Urinary bladder (tissue), 4 donors: ENCODE measurements around the gene LTC4S. TPM values are rescaled to one million over a fixed set of nuclear protein-coding genes. Genes with fewer than 3 reads are reported as not detected.
A peak's percentile ranks its signal among the peaks of the same experiment; 100 is the strongest.

Source experiments
- DNase-seq: peaks from one replicate; pipeline ENCODE4 v3.0.0-alpha.2; 2015; ENCODE audit errors: extremely low spot score
- H3K27ac ChIP-seq: one replicate; pipeline ENCODE4 v1.5.1; 2013; ENCODE audit warnings: low read depth, mild to moderate bottlenecking, moderate library complexity
- H3K36me3 ChIP-seq: one replicate; pipeline ENCODE4 v1.6.1; 2013; ENCODE audit warnings: mild to moderate bottlenecking, moderate library complexity; ENCODE audit not compliant: insufficient read depth
- H3K4me1 ChIP-seq: one replicate; pipeline ENCODE4 v1.6.1; 2013; ENCODE audit warnings: mild to moderate bottlenecking, moderate library complexity; ENCODE audit not compliant: insufficient read depth
- H3K4me3 ChIP-seq: one replicate; pipeline ENCODE4 v1.5.1; 2013; ENCODE audit warnings: low read depth, low read length
- WGBS: extraction: QIAGEN DNeasy Blood & Tissue Kit; methylation state at CpG from one replicate; pipeline ENCODE4 v1.1.7; 2013; 5-methylcytosine and 5-hydroxymethylcytosine counted together
- polyA plus RNA-seq: library from polyadenylated mRNA; stranded (reverse); fragments of 200-250 nt; gene quantifications from one replicate; pipeline ENCODE4 v1.2.3, GENCODE V29; 2013
- total RNA-seq: library from RNA; depleted of rRNA; stranded (reverse); fragments of >200 nt; gene quantifications from one replicate; pipeline ENCODE4 v1.2.3, GENCODE V29; 2014
- donor health status: healthy with polysubstance abuse.
- donor health status: healthy.

The LTC4S gene
- total and polyA plus RNA-seq, 2 donors: 1.8 to 12.8 TPM

DNA sequence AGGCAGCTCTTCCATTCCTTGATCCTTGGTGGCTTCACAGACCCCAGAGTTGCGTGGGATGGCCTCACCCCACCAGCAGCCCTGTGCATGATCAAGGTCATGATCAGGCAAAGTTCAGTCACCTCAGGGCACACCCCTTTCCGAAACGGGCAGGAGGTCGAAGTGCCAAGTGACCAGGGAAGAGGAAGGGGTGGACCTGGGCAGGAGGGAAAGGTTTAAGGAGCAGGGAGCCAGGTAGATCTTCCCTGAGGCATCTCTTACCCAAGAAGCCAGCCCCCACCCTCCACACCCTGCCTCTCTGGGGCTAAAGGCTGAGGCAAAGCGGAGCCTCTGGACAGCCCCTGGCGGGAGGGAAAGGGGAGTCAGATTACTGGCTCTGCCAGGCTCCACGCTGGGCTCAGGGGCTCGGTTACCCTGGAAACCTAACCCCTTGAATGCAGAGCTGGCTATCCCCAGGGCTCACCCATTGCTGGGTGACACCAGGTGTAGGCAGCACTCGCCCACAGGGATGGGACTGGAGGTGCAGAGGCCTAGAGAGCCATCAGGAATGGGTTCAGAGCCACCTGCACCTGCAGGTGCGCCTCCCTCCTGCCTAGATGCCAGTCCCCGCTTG, 9.3 kb downstream of the LTC4S start:
- 78% methylated on average over 11 of the region's 11 CpGs for WGBS
- Histone ChIP-seq H3K36me3 (no peaks in the 10 kb centered on the region), H3K27ac (no peak overlapping the region), H3K4me1 (no peaks in the 10 kb centered on the region), H3K4me3 (no peak overlapping the region)
- DNase-seq: no peak

DNA sequence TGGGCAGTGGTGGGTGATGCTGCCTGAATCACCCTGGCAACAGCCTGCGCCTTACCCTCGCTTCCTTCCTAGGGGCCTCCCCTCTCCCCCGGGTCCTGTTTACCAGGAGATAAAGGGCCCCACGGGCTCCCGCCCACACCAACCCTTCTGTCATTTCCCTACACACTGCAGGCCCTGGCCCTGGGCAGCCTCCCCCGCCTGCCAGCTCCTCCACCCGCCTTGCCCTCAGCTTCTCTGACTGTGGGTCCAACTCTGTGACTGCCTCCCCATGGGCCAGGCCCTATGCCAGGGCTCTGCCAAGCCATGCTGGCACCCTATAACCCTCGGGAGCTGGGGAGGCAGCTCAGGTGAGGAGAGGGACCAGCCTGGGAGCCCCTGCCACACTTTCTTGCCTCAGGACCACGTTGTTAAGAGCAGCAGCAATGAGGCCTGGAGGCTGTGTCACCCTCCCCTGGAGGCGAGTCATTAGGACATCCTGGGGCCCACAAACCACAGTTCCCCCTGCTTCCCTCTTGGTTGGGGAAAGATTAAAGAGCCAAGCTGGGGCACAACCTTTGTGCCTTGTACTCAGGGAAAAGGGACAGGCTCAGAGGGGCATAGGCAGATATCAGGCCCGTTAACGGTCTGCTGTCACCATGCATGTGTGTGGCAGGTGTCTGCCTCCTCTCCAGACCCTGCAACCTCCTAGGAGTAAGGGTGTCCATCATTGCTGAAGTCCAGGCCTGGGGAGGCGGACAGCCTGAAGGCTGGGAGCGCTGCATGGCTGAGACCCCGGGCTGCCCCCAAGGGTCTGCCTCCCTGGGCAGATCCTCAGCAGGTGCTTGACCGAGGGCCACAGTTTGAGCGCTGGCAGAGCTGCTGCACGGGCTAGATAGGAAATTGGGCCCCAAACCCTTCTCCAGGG, 10.1 kb downstream of the LTC4S start:
- H3K4me1 ChIP-seq: no peaks in the 10 kb centered on the region
- DNase-seq: no peak
- H3K4me3 ChIP-seq: no peak overlapping the region
- H3K36me3 ChIP-seq: no peaks in the 10 kb centered on the region
- 72% methylated on average over 18 of the region's 18 CpGs for WGBS
- H3K27ac ChIP-seq: no peak overlapping the region

DNA sequence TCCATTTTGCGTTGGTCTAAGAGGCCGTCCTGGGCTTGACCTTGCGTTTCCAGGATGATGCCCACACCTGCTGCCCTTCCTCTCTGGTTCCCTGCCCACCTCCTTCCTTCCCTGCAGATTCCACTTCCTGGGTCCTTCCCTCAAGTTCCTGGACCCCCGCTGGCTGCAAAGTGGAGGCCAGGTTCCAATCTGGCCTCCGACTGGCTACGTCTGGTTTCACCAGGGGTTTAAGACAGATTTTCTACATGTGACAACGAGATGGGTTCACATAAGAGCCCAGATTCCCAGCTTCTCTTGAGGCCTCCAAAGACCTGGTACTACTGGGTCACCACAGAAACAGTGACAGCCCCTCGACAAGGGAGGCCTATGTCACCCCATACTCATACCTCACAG, 10.8 kb downstream of the LTC4S start:
- Histone ChIP-seq H3K4me3 (no peak overlapping the region), H3K4me1 (no peaks in the 10 kb centered on the region), H3K36me3 (no peaks in the 10 kb centered on the region), H3K27ac (no peak overlapping the region)
- WGBS: 89% methylated on average over 8 of the region's 8 CpGs
- DNase-seq: no peak

DNA sequence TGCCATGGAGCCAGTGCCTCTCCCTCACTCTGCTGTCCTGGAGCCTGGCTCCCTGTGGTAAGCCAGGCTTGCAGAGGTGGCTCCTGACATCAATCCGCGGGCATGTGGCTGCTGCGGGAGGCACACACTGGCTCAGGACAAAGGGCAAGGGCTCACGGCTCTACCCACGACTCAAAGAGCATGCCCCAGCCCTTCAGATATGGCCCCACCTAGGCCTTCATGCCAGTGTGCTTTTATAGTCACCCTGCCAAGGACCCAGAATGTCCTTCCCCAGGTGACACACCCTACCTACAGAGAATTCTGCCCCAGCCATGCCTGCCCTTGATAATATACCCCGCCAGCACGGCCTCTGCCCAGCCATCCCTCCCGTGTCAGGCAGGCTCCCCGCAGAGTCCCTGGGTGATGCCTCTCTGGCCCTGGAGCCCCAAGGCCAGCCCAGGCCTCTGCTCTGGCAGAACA, 11.3 kb downstream of the LTC4S start:
- WGBS: 67% methylated on average over 9 of the region's 9 CpGs
- peak overlapping the region; percentile 92 for H3K4me3 ChIP-seq
- no peaks in the 10 kb centered on the region for H3K36me3 ChIP-seq
- no peaks in the 10 kb centered on the region for H3K4me1 ChIP-seq
- no peak for DNase-seq
- no peak overlapping the region for H3K27ac ChIP-seq

DNA sequence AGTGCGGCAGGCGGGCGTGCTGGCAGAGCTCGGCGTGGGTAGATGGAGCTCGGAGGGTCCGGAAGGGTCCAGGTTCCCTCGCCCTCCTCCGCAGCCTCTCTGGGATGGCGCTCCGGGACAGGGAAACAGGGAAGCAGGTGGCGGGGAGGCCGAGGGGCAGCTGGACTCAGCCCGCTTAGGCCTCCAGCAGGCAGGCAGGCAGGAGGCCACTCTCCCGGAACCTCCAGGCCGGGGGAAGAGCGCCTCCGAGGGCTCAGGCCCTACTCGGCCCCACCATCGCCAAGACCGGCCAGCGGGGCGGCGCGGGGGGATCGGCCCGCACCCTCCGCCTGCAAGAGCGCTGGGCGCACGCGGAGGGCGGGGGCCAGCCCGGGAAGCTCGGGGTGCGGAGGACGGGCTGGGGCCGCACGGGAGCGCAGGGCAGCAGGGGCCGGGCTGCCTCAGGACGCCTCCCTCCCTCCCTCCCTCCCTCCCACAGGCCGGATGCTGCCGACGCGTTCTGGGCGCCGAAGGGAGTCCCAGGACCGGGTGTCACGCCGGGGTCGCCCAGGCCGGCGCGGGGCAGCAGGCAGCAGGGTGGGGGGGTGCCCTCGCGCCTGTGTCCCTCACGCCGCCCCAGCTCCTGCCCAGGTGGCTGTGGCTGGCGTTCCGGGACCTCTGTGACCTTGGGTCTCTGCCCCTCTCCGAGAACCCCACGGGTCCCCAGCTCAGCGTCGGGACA, 11.9 kb downstream of the LTC4S start:
- Histone ChIP-seq H3K4me1 (no peaks in the 10 kb centered on the region), H3K27ac (peak overlapping the region; percentile 96), H3K36me3 (no peaks in the 10 kb centered on the region), H3K4me3 (peak overlapping the region; percentile 92)
- DNase-seq: no peak
- WGBS: 6% methylated on average over 65 of the region's 65 CpGs

DNA sequence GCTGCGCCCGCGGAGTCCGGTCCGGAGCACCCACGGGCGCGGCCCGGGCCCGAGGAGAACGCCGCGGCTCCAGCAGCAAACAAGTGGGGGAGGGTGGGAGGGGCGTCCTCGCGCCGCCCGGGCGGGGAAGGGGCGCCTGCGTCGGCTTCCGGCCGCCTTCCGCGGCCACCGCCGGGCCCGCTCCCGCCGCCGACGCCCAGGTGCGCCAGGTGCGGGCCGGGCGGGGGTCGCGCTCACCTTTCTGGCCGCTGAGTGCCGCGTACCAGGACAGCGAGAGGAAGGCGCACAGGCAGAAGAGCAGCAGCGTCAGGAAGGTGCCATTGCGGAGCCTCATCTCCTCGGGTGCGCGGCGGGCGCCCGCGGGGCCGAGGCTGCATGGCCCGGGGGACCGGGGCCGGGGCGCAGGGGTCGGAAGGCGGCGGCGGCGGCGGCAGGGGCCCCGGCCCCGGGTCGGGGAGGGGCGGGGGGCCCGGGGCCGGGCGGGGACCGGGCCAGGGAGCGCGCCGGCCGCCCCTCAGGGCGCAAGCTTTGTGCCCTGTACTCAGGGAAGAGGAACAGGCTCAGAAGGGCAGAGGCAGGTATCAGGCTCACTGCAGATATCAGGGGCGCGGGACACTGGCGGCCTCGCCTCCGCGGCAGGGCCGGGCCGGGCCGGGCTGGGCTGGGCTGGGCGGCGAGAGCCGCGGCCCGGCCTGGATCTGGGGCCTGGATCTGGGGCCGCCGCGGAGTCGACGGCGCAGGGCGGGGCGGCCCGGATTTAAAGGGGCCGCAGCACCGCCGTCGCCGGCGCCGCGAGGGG, 12.7 kb downstream of the LTC4S start, which contains the start of gene MGAT4B:
Gene MGAT4B, minus strand, starts transcription at position 617 of the 799 bp plus-strand sequence. Its CDS starts 283 bp downstream, at position 334.
- no peak for DNase-seq
- under 1% methylated on average over 105 of the region's 108 CpGs for WGBS
- no peaks in the 10 kb centered on the region for H3K36me3 ChIP-seq
- H3K4me1 ChIP-seq: no peaks in the 10 kb centered on the region
- peak within 1 kb of the TSS; percentile 92 for H3K4me3 ChIP-seq
- H3K27ac ChIP-seq: peak within 1 kb of the TSS; percentile 96

DNA sequence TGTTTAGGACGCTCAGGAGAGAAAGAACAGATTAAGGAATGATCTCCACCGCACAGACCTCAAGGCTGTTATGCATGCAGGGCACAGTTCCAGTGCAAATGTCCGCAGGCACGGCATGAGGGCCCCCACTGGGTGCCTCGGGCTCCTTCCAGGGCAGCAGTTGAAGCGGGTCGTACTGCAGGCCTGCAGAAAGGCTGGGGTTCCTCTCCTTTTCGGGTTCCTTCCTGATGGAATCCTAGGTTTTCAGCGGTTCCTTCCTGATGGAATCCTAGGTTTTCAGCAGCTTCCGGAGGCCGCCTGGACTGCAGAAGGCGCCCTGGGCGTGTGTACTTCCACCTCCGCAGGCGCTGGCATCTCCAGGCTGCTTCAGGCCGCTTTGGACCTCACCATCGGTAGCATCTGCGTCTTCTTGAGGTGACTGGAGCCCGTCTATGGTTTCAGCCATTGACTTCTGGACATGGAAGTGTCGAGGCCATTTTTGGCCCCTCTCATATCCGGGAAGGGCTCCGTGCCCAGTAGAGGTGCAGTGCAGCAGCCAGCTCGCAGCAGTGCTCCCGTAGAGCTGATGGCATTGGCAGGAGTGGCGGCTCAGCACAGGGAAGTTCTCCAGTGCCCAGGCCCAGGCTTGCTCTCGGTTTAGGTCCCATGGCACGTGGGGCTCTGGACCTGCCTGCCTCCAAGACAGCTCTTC, 18.5 kb downstream of the LTC4S start:
- H3K4me3 ChIP-seq: no peak overlapping the region
- 94% methylated on average over 27 of the region's 27 CpGs for WGBS
- no peak for DNase-seq
- no peaks in the 10 kb centered on the region for H3K4me1 ChIP-seq
- H3K36me3 ChIP-seq: no peaks in the 10 kb centered on the region
- no peak overlapping the region for H3K27ac ChIP-seq

DNA sequence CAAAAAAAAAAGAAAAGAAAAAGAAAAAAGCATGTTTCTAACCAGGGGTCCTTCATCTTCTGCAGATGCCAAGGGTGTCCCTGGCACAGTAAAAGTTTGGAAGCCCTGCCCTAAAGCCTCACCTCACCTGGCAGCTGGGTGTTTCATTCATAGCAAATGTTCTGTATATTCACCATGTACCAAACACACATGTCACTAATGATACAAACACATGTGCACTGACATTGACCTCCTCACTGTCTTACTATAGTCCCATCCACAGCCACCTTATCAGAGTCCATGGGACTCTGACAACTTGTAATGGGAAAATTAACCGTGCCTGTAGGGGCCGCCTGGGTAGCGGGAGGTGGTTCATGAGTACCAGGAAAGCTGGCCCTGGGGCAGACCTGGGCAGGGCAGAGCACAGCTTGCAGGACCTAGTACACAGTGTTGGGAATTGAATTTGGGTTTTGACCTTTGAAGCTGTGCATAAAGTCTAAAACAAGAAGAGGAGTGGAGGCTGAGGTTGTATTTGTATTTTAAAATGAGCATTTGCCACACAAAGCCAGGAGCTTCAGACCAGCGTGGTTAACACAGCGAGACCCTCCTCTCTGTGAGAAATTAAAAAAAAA, 19.3 kb downstream of the LTC4S start:
- H3K4me3 ChIP-seq: no peak overlapping the region
- H3K27ac ChIP-seq: no peak overlapping the region
- WGBS: 94% methylated on average over 5 of the region's 5 CpGs
- no peaks in the 10 kb centered on the region for H3K4me1 ChIP-seq
- DNase-seq: no peak
- H3K36me3 ChIP-seq: no peaks in the 10 kb centered on the region

DNA sequence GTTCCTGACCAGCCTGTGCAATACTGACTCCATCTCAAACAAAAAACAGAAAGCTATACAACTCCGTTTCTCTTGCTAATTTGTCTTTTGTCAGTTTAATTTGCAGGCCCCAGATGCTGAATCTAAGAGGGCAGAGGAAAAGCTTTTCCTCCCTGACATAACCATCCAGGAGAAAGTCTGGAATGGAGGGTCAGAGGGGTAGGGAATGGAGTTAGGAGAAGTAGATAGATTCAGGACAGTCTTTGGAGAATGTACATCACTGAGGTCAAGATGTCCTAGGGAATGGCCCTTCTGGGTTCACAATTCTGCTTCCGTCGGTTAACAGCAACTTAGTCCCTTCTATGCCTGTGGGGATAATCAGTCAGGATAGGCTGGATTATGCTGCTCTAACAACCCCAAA, 20.3 kb downstream of the LTC4S start:
- H3K4me1 ChIP-seq: no peaks in the 10 kb centered on the region
- DNase-seq: no peak
- no peaks in the 10 kb centered on the region for H3K36me3 ChIP-seq
- WGBS: 76% methylated on average over 3 of the region's 3 CpGs
- no peak overlapping the region for H3K27ac ChIP-seq
- H3K4me3 ChIP-seq: no peak overlapping the region

DNA sequence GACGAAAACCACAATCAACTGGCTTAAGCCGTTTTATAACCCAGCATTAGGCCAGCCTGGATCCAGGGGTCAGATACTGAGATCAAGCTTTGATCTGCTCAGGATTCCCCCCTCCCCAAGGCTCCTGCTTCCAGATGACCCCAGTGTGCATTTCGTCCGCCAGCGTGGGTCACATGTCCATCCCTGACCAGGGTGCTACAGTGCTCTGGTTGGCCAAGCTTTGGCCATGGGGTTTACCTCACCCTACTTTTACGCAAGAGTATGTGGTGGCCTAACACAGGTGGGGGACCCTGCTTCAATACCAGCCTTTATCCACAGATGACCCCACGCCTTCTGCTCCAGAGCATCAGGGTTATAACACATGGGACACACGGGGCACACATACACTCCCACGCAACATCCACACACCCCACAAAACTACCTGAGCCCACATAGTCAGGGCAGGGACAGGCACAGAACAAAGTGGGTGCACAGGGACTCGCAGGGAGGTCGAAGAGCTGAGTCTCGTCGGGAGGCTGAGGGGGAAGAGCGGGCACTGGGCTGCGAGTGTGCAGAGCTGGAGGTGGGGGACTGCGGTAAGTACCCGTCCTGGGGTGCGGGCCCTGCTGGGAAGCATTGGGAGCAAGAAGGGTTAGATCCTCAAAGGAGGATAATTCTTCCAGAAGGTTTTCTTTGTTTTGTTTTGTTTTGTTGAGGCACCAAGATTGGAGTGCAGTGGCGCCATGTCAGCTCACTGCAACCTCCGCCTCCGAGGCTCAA, 21.9 kb downstream of the LTC4S start:
- H3K27ac ChIP-seq: no peak overlapping the region
- 92% methylated on average over 21 of the region's 21 CpGs for WGBS
- H3K36me3 ChIP-seq: no peaks in the 10 kb centered on the region
- no peaks in the 10 kb centered on the region for H3K4me1 ChIP-seq
- H3K4me3 ChIP-seq: no peak overlapping the region
- DNase-seq: no peak

DNA sequence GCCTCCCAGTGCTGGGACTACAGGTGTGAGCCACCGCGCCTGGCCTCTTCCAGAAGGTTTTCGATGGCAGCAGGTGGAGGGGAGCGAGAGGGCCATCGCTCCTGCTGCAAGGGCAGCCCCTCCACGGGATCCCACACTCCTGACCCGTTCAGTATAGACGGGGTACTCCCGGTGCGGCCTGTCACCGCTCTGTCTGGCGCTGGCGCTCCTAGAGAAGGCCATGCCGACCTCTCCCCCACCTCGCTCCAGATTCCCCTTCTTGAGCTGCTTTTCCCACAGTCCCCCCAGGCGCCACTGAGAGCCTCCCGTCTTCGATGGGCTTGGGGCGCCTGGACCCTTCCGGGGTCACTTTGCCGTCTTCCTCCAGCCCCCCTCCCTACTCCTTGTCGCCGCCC, 22.6 kb downstream of the LTC4S start:
- Histone ChIP-seq H3K4me1 (no peaks in the 10 kb centered on the region), H3K36me3 (no peaks in the 10 kb centered on the region), H3K27ac (no peak overlapping the region), H3K4me3 (peak overlapping the region; percentile 44)
- no peak for DNase-seq
- 43% methylated on average over 23 of the region's 23 CpGs for WGBS
